Measurements from ENCODE around the gene ZNF575.
A peak's percentile ranks its signal among the peaks of the same experiment; 100 is the strongest.

ZNF575 gene

GRCh38 chr19:43503501-43504425, 29.2 kb upstream of the ZNF575 start:
- 0 out of 2 replicates have a peak, but pooled peaks have one; percentile 6 for TF ChIP-seq CTCF (IDR thresholded peaks at IDR 0.05; ENCODE audit: low read depth, low read length)
- H3K4me3 ChIP-seq (ENCODE audit: low read depth, low read length): peak overlapping the region; percentile 84

- peak within 1 kb of the TSS; percentile 84 for H3K4me3 ChIP-seq (ENCODE audit: low read depth, low read length)
- TF ChIP-seq CTCF (IDR thresholded peaks at IDR 0.05; ENCODE audit: low read depth, low read length): no peak
Measured at GRCh38 chr19:43504426-43505185, 28.4 kb upstream of the ZNF575 start, which contains the start of gene PHLDB3. Gene PHLDB3, minus strand, starts transcription at chr19:43504746. Its CDS starts 628 bp downstream, at chr19:43504118.

GRCh38 chr19:43505186-43505456, 27.9 kb upstream of the ZNF575 start:
- no peak overlapping the region for H3K4me3 ChIP-seq (ENCODE audit: low read depth, low read length)
- TF ChIP-seq CTCF (IDR thresholded peaks at IDR 0.05; ENCODE audit: low read depth, low read length): no peak

GRCh38 chr19:43505941-43506340, 27.0 kb upstream of the ZNF575 start:
- no peak overlapping the region for H3K4me3 ChIP-seq (ENCODE audit: low read depth, low read length)
- no peak for TF ChIP-seq CTCF (IDR thresholded peaks at IDR 0.05; ENCODE audit: low read depth, low read length)

GRCh38 chr19:43506629-43507028, 26.4 kb upstream of the ZNF575 start:
- H3K4me3 ChIP-seq (ENCODE audit: low read depth, low read length): no peak overlapping the region
- TF ChIP-seq CTCF (IDR thresholded peaks at IDR 0.05; ENCODE audit: low read depth, low read length): no peak

GRCh38 chr19:43507880-43508279, 25.1 kb upstream of the ZNF575 start:
- H3K4me3 ChIP-seq (ENCODE audit: low read depth, low read length): no peak overlapping the region
- TF ChIP-seq CTCF (IDR thresholded peaks at IDR 0.05; ENCODE audit: low read depth, low read length): no peak

- no peak overlapping the region for H3K4me3 ChIP-seq (ENCODE audit: low read depth, low read length)
- no peak for TF ChIP-seq CTCF (IDR thresholded peaks at IDR 0.05; ENCODE audit: low read depth, low read length)
Measured at GRCh38 chr19:43510713-43511112, 22.3 kb upstream of the ZNF575 start.
